ENCODE data around the gene ZGLP1.

ZGLP1 gene

GRCh38 chr19:10290876-10291553 lies 18.6 kb downstream of the ZGLP1 start:
- H3K27ac ChIP-seq = peak overlapping the region; percentile 74
- no peak for TF ChIP-seq ZFX (IDR thresholded peaks at IDR 0.05)
- TF ChIP-seq CTCF (conservative IDR thresholded peaks at IDR 0.05) = no peak

- TF ChIP-seq ZFX (IDR thresholded peaks at IDR 0.05) (no peak), CTCF (conservative IDR thresholded peaks at IDR 0.05) (no peak)
- H3K27ac ChIP-seq = peak overlapping the region; percentile 74
Observed at GRCh38 chr19:10290357-10290875, 19.2 kb downstream of the ZGLP1 start.

GRCh38 chr19:10289836-10290356 lies 19.7 kb downstream of the ZGLP1 start, which contains the start of gene ICAM5:
ICAM5 (plus strand) TSS chr19:10289952; CDS start chr19:10290044, 92 bp downstream.
- peak within 1 kb of the TSS; percentile 74 for H3K27ac ChIP-seq
- TF ChIP-seq ZFX (IDR thresholded peaks at IDR 0.05) (peak; percentile 61; the same call in 1 of the 2 replicates), CTCF (conservative IDR thresholded peaks at IDR 0.05) (no peak)

- H3K27ac ChIP-seq = peak overlapping the region; percentile 74
- TF ChIP-seq CTCF (conservative IDR thresholded peaks at IDR 0.05) (no peak), ZFX (IDR thresholded peaks at IDR 0.05) (no peak)
Observed at GRCh38 chr19:10289167-10289835, 20.3 kb downstream of the ZGLP1 start.

GRCh38 chr19:10288662-10289166 lies 20.9 kb downstream of the ZGLP1 start:
- peak overlapping the region; percentile 74 for H3K27ac ChIP-seq
- no peak for TF ChIP-seq CTCF (conservative IDR thresholded peaks at IDR 0.05)
- TF ChIP-seq ZFX (IDR thresholded peaks at IDR 0.05) = no peak

- no peak within 1 kb of the TSS for H3K27ac ChIP-seq
- TF ChIP-seq CTCF (conservative IDR thresholded peaks at IDR 0.05) (no peak), ZFX (IDR thresholded peaks at IDR 0.05) (no peak)
Observed at GRCh38 chr19:10286803-10287737, 22.5 kb downstream of the ZGLP1 start, which contains the start of gene ICAM4. ICAM4 (plus strand) TSS chr19:10286955; CDS start chr19:10287013, 58 bp downstream.

All from C4-2B (cell line).